ENCODE measurements around the gene AK8. TPM values are rescaled to one million over a fixed set of nuclear protein-coding genes. Genes with fewer than 3 reads are reported as not detected.

AK8 gene
- total and polyA plus RNA-seq, 2 of the 4 experiments (the other 2 are of a cell fraction) = under 0.01 to 0.09 TPM

DNA sequence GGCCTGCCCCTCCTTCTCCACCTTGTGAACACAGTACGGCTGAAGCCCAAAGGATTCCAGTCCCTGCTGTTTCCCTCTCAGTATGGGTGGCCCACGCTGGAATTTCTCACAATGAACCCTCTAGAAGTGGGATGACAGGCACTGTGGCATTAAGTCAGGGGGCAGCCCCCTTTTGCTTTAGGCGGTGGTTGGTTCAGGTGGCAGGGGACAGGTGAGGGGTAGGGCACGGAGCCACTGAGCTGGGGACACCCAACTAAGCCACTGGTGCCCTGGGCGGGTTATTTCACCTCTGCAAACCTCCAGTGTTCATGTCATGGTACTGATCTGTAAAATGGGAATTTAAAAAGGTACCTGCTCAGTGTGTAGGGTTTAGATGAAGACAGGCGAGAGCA lies 8.2 kb upstream of the AK8 start:
- Histone ChIP-seq H3K14ac (replicated peaks; ENCODE audit: low read depth, low read length) (no peak overlapping the region), H2BK15ac (ENCODE audit: low read depth, low read length) (no peak overlapping the region), H4K8ac (ENCODE audit: low read depth in 2 of 2, low read length in 2 of 2) (no peak overlapping the region), H3K27ac (ENCODE audit: insufficient read depth, low read length) (no peak overlapping the region), H3K23ac (ENCODE audit: low read depth, low read length) (no peak overlapping the region), H2AK9ac (replicated peaks; ENCODE audit: low read depth, low read length, poor library complexity) (no peak overlapping the region), H3K4me3 (ENCODE audit: insufficient read depth, low read depth, low read length) (no peak overlapping the region), H3K9ac (ENCODE audit: low read depth, low read length) (no peak overlapping the region), H2AFZ (replicated peaks; ENCODE audit: low read length, poor library complexity) (no peak overlapping the region), H2BK120ac (ENCODE audit: low read depth, low read length) (no peak overlapping the region), H2BK20ac (ENCODE audit: low read depth, low read length) (no peak overlapping the region), H3K4ac (ENCODE audit: low read depth, low read length) (no peak overlapping the region), H4K91ac (ENCODE audit: insufficient read depth, low read depth, low read length) (no peak overlapping the region), H4K5ac (ENCODE audit: low read depth, low read length) (no peak overlapping the region), H3K4me2 (ENCODE audit: low read depth, low read length) (no peak overlapping the region), H3K27me3 (ENCODE audit: control insufficient read depth, insufficient read depth, low read length) (no peaks in the 10 kb centered on the region), H3K56ac (ENCODE audit: extremely low read depth, insufficient read depth, low read length) (no peak overlapping the region), H3K4me1 (ENCODE audit: control insufficient read depth, insufficient read depth, low read length) (no peaks in the 10 kb centered on the region), H3K79me1 (ENCODE audit: low read depth in 1 of 2, low read length in 2 of 2) (no peaks in the 10 kb centered on the region), H4K20me1 (ENCODE audit: insufficient read depth, low read length) (no peaks in the 10 kb centered on the region), H3K36me3 (ENCODE audit: control insufficient read depth, insufficient read depth, low read length) (no peaks in the 10 kb centered on the region; the same call in 1 of the 2 replicates), H3K9me1 (ENCODE audit: insufficient read depth, low read length) (no peaks in the 10 kb centered on the region), H3K9me3 (ENCODE audit: control insufficient read depth, insufficient read depth, low read length) (no peaks in the 10 kb centered on the region), H2AK5ac (ENCODE audit: low read depth, low read length) (no peak overlapping the region), H2BK5ac (ENCODE audit: low read depth, low read length, poor library complexity, severe bottlenecking) (no peak overlapping the region), H3K18ac (ENCODE audit: low read depth, low read length) (no peak overlapping the region)
- TF ChIP-seq RAD21 (IDR thresholded peaks at IDR 0.05; ENCODE audit: low read length) = no peak
- no peak for TF ChIP-seq RCOR1 (IDR thresholded peaks at IDR 0.05; ENCODE audit: insufficient replicate concordance, low read length)
- no peak for TF ChIP-seq CEBPB (IDR thresholded peaks at IDR 0.05; ENCODE audit: low read depth, low read length)
- TF ChIP-seq ELK1 (IDR thresholded peaks at IDR 0.05; ENCODE audit: borderline replicate concordance, low read depth, low read length) = no peak
- no peak for TF ChIP-seq MAZ (IDR thresholded peaks at IDR 0.05; ENCODE audit: borderline replicate concordance, low read depth, low read length)
- TF ChIP-seq USF2 (IDR thresholded peaks at IDR 0.05; ENCODE audit: low read depth, low read length) = no peak
- TF ChIP-seq CHD1 (IDR thresholded peaks at IDR 0.05; ENCODE audit: low read depth, low read length) = no peak
- TF ChIP-seq FOS (IDR thresholded peaks at IDR 0.05; ENCODE audit: low read depth, low read length) = no peak
- no peak for TF ChIP-seq MXI1 (IDR thresholded peaks at IDR 0.05; ENCODE audit: borderline replicate concordance, low read depth, low read length)
- no peak for TF ChIP-seq MAFK (IDR thresholded peaks at IDR 0.05; ENCODE audit: low read depth, low read length)
- TF ChIP-seq BHLHE40 (IDR thresholded peaks at IDR 0.05; ENCODE audit: low read depth, low read length) = no peak
- TF ChIP-seq NFE2L2 (IDR thresholded peaks at IDR 0.05; ENCODE audit: low read depth, low read length) = no peak
- no peak for TF ChIP-seq SMC3 (IDR thresholded peaks at IDR 0.05; ENCODE audit: low read depth, low read length)
- TF ChIP-seq RFX5 (IDR thresholded peaks at IDR 0.05; ENCODE audit: low read depth, low read length) = no peak
- no peak for TF ChIP-seq POLR2A (IDR thresholded peaks at IDR 0.05; ENCODE audit: low read depth, low read length)
- TF ChIP-seq CTCF (conservative IDR thresholded peaks at IDR 0.05; ENCODE audit: low read depth, low read length) = no peak
- BruUV-seq (replicated peaks) = no TSS peak
- WGBS, 2 experiments (ENCODE audit: extremely low coverage in 2 of 2, insufficient read length in 1 of 2) = no CpG with 5 or more reads among the region's 6 CpGs
- no peak for ATAC-seq (ENCODE audit: low read depth)
- dilution Hi-C loops (cut with HindIII; ENCODE audit: low sequenced_read_pairs, unreplicated experiment) = no loop called here
- ChIA-PET CTCF (no interaction called here), POLR2A (ENCODE audit: unreplicated experiment) (no interaction called here)
- in situ Hi-C loops (cut with MboI; ENCODE audit: low sequenced_read_pairs) = no loop called here
- DNase-seq = no peak
- intact Hi-C loops (cut with micrococcal nuclease) = no loop called here

Measured in IMR-90 (cell line).